ENCODE data around the gene DRGX. TPM values are rescaled to one million over a fixed set of nuclear protein-coding genes. Genes with fewer than 3 reads are reported as not detected.
A peak's percentile ranks its signal among the peaks of the same experiment; 100 is the strongest.

DRGX gene
- total RNA-seq, 1 donor from 2014 or later: not detected

- no peak overlapping the region for H3K27ac ChIP-seq
- H3K9me3 ChIP-seq: no peaks in the 10 kb centered on the region
- H3K4me1 ChIP-seq: no peaks in the 10 kb centered on the region
- DNase-seq (ENCODE audit: low spot score in 2 of 2): peak in 1 of 2 donors; percentile 45
- no peak overlapping the region for H3K4me3 ChIP-seq
- no peak for TF ChIP-seq CTCF (IDR thresholded peaks at IDR 0.05)
- intact Hi-C loops (cut with DNase I): no loop called here
- no peaks in the 10 kb centered on the region for H3K36me3 ChIP-seq
- no peaks in the 10 kb centered on the region for H3K27me3 ChIP-seq
These were observed 11.5 kb downstream of the DRGX start for GRCh38 chr10:49384268-49384953.

DNA sequence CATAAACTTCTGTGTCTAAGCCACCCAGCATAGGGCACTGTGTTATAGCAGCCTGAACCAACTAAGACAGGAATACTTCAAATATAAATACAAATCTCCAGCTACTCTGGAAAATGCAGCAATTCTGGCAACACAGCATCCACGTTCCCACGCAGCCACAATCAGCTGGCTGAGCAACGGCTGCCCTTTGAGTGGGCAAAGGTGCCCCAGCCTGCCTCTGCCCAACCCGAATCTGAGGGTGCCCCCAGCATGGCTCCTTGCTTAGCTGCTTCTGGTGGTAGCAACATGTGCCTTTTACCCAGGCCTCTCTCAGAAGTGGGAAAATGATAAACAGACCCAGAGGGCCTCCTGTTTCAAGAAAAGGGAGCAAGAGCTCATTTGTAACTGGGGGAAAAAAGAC lies 12.0 kb downstream of the DRGX start:
- Histone ChIP-seq H3K27me3 (no peaks in the 10 kb centered on the region), H3K36me3 (no peaks in the 10 kb centered on the region), H3K9me3 (no peaks in the 10 kb centered on the region), H3K27ac (no peak overlapping the region), H3K4me1 (no peaks in the 10 kb centered on the region), H3K4me3 (no peak overlapping the region)
- intact Hi-C loops (cut with DNase I): no loop called here
- no peak for TF ChIP-seq CTCF (IDR thresholded peaks at IDR 0.05)
- no peak for DNase-seq (ENCODE audit: low spot score in 2 of 2)

- Histone ChIP-seq H3K9me3 (no peaks in the 10 kb centered on the region), H3K27ac (no peak overlapping the region), H3K36me3 (no peaks in the 10 kb centered on the region), H3K4me3 (no peak overlapping the region), H3K4me1 (no peaks in the 10 kb centered on the region), H3K27me3 (no peaks in the 10 kb centered on the region)
- intact Hi-C loops (cut with DNase I): no loop called here
- DNase-seq (ENCODE audit: low spot score in 2 of 2): no peak
- no peak for TF ChIP-seq CTCF (IDR thresholded peaks at IDR 0.05)
These were observed 13.1 kb downstream of the DRGX start for GRCh38 chr10:49382826-49383225.

DNA sequence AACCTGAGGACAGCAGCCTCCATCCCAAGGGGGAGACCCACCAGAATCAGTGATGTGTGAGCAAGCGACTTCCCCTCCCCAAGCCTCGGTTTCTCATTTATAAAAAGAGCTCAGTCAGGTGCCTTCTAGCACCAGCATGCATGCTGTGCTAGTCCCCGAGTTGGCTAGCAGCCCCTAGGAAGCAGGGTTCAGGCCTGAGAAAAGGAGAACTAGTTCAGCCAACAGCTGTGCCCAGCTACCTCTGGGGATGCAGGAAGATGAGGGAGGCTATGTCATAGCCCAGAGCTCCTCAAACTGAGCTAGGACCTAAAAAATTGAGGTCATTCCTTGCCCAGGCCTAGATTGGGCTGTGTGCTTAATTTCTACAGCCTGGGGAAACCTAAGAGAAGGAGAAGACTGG lies 13.7 kb downstream of the DRGX start:
- H3K4me3 ChIP-seq: no peak overlapping the region
- intact Hi-C loops (cut with DNase I): no loop called here
- TF ChIP-seq CTCF (IDR thresholded peaks at IDR 0.05): no peak
- H3K27ac ChIP-seq: no peak overlapping the region
- no peaks in the 10 kb centered on the region for H3K9me3 ChIP-seq
- no peak for DNase-seq (ENCODE audit: low spot score in 2 of 2)
- no peaks in the 10 kb centered on the region for H3K4me1 ChIP-seq
- no peaks in the 10 kb centered on the region for H3K27me3 ChIP-seq
- no peaks in the 10 kb centered on the region for H3K36me3 ChIP-seq

GRCh38 chr10:49381111-49381900 lies 14.6 kb downstream of the DRGX start:
- H3K36me3 ChIP-seq: no peaks in the 10 kb centered on the region
- intact Hi-C loops (cut with DNase I): no loop called here
- H3K27me3 ChIP-seq: no peaks in the 10 kb centered on the region
- no peak for TF ChIP-seq CTCF (IDR thresholded peaks at IDR 0.05)
- H3K9me3 ChIP-seq: no peaks in the 10 kb centered on the region
- H3K27ac ChIP-seq: no peak overlapping the region
- DNase-seq (ENCODE audit: low spot score in 2 of 2): no peak
- H3K4me3 ChIP-seq: no peak overlapping the region
- no peaks in the 10 kb centered on the region for H3K4me1 ChIP-seq

Measured in ascending aorta (tissue), 2 donors.